HepG2 (cell line): Measurements from ENCODE around the gene LTBR. TPM values are rescaled to one million over a fixed set of nuclear protein-coding genes. Genes with fewer than 3 reads are reported as not detected.

Experiments
- AGO2 ChIP-seq: fragments of 200-400 bp; formaldehyde crosslinking; optimal IDR thresholded peaks from 2 replicates; pipeline ENCODE3; 2017; ENCODE audit warnings: mild to moderate bottlenecking, low read depth, low read length, moderate library complexity
- DNMT1 ChIP-seq: sonication (generic); formaldehyde crosslinking; IDR thresholded peaks from 2 replicates; pipeline ENCODE4 v1.5.1; 2020; ENCODE audit warnings: mild to moderate bottlenecking, missing genetic modification reagents
- DRAP1 ChIP-seq: IDR thresholded peaks from 2 replicates; pipeline ENCODE4 v1.6.1; 2016; ENCODE audit warnings: missing genetic modification reagents, missing compliant biosample characterization
- POLR2A ChIP-seq, 2 experiments: IDR thresholded peaks; 2 replicates each; pipeline ENCODE4 v1.6.1; 2011; ENCODE audit warnings: low read depth in 2 of 2, low read length in 2 of 2, mild to moderate bottlenecking in 1 of 2, moderate library complexity in 1 of 2; ENCODE audit not compliant: insufficient read depth in 1 of 2
- RBM39 ChIP-seq: fragments of 200-400 bp; formaldehyde crosslinking; IDR thresholded peaks from one replicate; pipeline ENCODE4 v1.6.1; 2018; ENCODE audit warnings: antibody characterized with exemption, mild to moderate bottlenecking, low read depth, low read length; ENCODE audit not compliant: poor library complexity, severe bottlenecking
- SKI ChIP-seq: fragments of 450-650 bp; IDR thresholded peaks from one replicate; pipeline ENCODE4 v1.6.1; 2018; ENCODE audit warnings: mild to moderate bottlenecking; ENCODE audit not compliant: partially characterized antibody
- SNAPC5 ChIP-seq: sonication (generic); formaldehyde crosslinking; IDR thresholded peaks from 2 replicates; pipeline ENCODE4 v1.8.1; 2023; ENCODE audit warnings: mild to moderate bottlenecking, missing genetic modification reagents, borderline replicate concordance
- SRF ChIP-seq: IDR thresholded peaks from 2 replicates; pipeline ENCODE4 v1.6.1; 2011; ENCODE audit warnings: mild to moderate bottlenecking, low read depth, low read length, moderate library complexity
- TP53 ChIP-seq: sonication (generic); formaldehyde crosslinking; conservative IDR thresholded peaks from 2 replicates; pipeline ENCODE4 v1.4.0; 2020; ENCODE audit warnings: missing genetic modification reagents
- ZFP41 ChIP-seq: sonication (generic); formaldehyde crosslinking; IDR thresholded peaks from 2 replicates; pipeline ENCODE4 v1.4.0; 2020; ENCODE audit warnings: mild to moderate bottlenecking, missing genetic modification reagents, borderline replicate concordance
- ZFP91 ChIP-seq: sonication (generic); formaldehyde crosslinking; IDR thresholded peaks from 2 replicates; pipeline ENCODE4 v1.9.0; 2022; ENCODE audit warnings: missing genetic modification reagents, mild to moderate bottlenecking, borderline replicate concordance
- ZNF44 ChIP-seq: sonication (generic); formaldehyde crosslinking; IDR thresholded peaks from 2 replicates; pipeline ENCODE4 v1.5.1; 2020; ENCODE audit warnings: mild to moderate bottlenecking, missing genetic modification reagents
- polyA plus RNA-seq, 8 experiments: library from polyadenylated mRNA; depleted of rRNA in 3 of 8; stranded (reverse) in 7 of 8; unstranded in 1 of 8; fragments of >200 nt; fragmentation: Illumina TruSeq in 4 of 8; extraction: Trizol in 4 of 8; gene quantifications; 2 replicates each; pipeline versions ENCODE4 v1.2.1 to v1.2.3, GENCODE V29; 2011 to 2016; ENCODE audit warnings: low read depth in 4 of 8, missing spikeins in 1 of 8, mixed read lengths in 1 of 8; ENCODE audit not compliant: insufficient read depth in 1 of 8
- total RNA-seq, 5 experiments: library from RNA; depleted of rRNA; stranded (reverse); fragments of >200 nt; fragmentation: Illumina TruSeq; extraction: Trizol; gene quantifications; 2 replicates each; pipeline ENCODE4 v1.2.3, GENCODE V29; 2016; ENCODE audit warnings: low read depth in 1 of 5
- TF ChIP-seq, protein P1 (sequence below): sonication (generic); formaldehyde crosslinking; IDR thresholded peaks from 2 replicates; pipeline ENCODE4 v1.4.0; 2020; ENCODE audit warnings: missing genetic modification reagents
- TF ChIP-seq, protein P2 (sequence below): sonication (generic); formaldehyde crosslinking; IDR thresholded peaks from 2 replicates; pipeline ENCODE4 v1.4.0; 2020; ENCODE audit warnings: missing genetic modification reagents
- TF ChIP-seq, protein P3 (sequence below): sonication (generic); formaldehyde crosslinking; IDR thresholded peaks from 2 replicates; pipeline ENCODE4 v1.5.1; 2020; ENCODE audit warnings: missing genetic modification reagents, mild to moderate bottlenecking, borderline replicate concordance

LTBR gene
- total and polyA plus RNA-seq, 2 of the 13 experiments (the other 11 are each of a cell fraction or from before 2014, with no cell fraction given): 31.4 to 34.8 TPM

GRCh38 chr12:6370994-6371754, 12.8 kb upstream of the LTBR start (continued):
- TF ChIP-seq ZFP91 (no peak; the same call in 1 of the 2 replicates), POLR2A (IDR thresholded peaks at IDR 0.05; ENCODE audit: insufficient read depth in 1 of 2, low read depth in 2 of 2, low read length in 2 of 2) (peak; percentile 72 to 85), ZFP41 (CRISPR knock-in tag) (no peak), DRAP1 (peak; percentile 88), DNMT1 (CRISPR knock-in tag) (no peak), TP53 (CRISPR knock-in tag) (no peak), AGO2 (no peak), SRF (no peak), RBM39 (no peak), SNAPC5 (CRISPR knock-in tag) (no peak), ZNF44 (no peak), SKI (no peak)
- TF ChIP-seq, protein P1, sequence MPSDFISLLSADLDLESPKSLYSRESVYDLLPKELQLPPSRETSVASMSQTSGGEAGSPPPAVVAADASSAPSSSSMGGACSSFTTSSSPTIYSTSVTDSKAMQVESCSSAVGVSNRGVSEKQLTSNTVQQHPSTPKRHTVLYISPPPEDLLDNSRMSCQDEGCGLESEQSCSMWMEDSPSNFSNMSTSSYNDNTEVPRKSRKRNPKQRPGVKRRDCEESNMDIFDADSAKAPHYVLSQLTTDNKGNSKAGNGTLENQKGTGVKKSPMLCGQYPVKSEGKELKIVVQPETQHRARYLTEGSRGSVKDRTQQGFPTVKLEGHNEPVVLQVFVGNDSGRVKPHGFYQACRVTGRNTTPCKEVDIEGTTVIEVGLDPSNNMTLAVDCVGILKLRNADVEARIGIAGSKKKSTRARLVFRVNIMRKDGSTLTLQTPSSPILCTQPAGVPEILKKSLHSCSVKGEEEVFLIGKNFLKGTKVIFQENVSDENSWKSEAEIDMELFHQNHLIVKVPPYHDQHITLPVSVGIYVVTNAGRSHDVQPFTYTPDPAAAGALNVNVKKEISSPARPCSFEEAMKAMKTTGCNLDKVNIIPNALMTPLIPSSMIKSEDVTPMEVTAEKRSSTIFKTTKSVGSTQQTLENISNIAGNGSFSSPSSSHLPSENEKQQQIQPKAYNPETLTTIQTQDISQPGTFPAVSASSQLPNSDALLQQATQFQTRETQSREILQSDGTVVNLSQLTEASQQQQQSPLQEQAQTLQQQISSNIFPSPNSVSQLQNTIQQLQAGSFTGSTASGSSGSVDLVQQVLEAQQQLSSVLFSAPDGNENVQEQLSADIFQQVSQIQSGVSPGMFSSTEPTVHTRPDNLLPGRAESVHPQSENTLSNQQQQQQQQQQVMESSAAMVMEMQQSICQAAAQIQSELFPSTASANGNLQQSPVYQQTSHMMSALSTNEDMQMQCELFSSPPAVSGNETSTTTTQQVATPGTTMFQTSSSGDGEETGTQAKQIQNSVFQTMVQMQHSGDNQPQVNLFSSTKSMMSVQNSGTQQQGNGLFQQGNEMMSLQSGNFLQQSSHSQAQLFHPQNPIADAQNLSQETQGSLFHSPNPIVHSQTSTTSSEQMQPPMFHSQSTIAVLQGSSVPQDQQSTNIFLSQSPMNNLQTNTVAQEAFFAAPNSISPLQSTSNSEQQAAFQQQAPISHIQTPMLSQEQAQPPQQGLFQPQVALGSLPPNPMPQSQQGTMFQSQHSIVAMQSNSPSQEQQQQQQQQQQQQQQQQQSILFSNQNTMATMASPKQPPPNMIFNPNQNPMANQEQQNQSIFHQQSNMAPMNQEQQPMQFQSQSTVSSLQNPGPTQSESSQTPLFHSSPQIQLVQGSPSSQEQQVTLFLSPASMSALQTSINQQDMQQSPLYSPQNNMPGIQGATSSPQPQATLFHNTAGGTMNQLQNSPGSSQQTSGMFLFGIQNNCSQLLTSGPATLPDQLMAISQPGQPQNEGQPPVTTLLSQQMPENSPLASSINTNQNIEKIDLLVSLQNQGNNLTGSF: no peak
- TF ChIP-seq, protein P2, sequence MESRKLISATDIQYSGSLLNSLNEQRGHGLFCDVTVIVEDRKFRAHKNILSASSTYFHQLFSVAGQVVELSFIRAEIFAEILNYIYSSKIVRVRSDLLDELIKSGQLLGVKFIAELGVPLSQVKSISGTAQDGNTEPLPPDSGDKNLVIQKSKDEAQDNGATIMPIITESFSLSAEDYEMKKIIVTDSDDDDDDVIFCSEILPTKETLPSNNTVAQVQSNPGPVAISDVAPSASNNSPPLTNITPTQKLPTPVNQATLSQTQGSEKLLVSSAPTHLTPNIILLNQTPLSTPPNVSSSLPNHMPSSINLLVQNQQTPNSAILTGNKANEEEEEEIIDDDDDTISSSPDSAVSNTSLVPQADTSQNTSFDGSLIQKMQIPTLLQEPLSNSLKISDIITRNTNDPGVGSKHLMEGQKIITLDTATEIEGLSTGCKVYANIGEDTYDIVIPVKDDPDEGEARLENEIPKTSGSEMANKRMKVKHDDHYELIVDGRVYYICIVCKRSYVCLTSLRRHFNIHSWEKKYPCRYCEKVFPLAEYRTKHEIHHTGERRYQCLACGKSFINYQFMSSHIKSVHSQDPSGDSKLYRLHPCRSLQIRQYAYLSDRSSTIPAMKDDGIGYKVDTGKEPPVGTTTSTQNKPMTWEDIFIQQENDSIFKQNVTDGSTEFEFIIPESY (CRISPR knock-in tag): 0 out of 2 replicates have a peak, but pooled peaks have one; percentile 44
- TF ChIP-seq, protein P3, sequence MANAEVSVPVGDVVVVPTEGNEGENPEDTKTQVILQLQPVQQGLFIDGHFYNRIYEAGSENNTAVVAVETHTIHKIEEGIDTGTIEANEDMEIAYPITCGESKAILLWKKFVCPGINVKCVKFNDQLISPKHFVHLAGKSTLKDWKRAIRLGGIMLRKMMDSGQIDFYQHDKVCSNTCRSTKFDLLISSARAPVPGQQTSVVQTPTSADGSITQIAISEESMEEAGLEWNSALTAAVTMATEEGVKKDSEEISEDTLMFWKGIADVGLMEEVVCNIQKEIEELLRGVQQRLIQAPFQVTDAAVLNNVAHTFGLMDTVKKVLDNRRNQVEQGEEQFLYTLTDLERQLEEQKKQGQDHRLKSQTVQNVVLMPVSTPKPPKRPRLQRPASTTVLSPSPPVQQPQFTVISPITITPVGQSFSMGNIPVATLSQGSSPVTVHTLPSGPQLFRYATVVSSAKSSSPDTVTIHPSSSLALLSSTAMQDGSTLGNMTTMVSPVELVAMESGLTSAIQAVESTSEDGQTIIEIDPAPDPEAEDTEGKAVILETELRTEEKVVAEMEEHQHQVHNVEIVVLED (CRISPR knock-in tag): no peak
